Activated CD8-positive, alpha-beta memory T cell treated with anti-CD3 and anti-CD28 coated beads for 4 hours (primary cell): ENCODE measurements around the gene ALPG.
"Not testable (repeated sequence)": the region's sequence is repeated elsewhere in the genome, so short reads cannot be mapped to it uniquely, and the experiment has no call there.

Experiments
- DNase-seq, 2 donors: peaks; one replicate each; pipeline ENCODE4 v3.0.0-alpha.2; 2020; ENCODE audit warnings: low read depth in 2 of 2

ALPG gene

GRCh38 chr2:232376713-232377112, 29.9 kb upstream of the ALPG start:
- no peak for DNase-seq

- DNase-seq = no peak
Observed at GRCh38 chr2:232377319-232377718, 29.3 kb upstream of the ALPG start.

DNA sequence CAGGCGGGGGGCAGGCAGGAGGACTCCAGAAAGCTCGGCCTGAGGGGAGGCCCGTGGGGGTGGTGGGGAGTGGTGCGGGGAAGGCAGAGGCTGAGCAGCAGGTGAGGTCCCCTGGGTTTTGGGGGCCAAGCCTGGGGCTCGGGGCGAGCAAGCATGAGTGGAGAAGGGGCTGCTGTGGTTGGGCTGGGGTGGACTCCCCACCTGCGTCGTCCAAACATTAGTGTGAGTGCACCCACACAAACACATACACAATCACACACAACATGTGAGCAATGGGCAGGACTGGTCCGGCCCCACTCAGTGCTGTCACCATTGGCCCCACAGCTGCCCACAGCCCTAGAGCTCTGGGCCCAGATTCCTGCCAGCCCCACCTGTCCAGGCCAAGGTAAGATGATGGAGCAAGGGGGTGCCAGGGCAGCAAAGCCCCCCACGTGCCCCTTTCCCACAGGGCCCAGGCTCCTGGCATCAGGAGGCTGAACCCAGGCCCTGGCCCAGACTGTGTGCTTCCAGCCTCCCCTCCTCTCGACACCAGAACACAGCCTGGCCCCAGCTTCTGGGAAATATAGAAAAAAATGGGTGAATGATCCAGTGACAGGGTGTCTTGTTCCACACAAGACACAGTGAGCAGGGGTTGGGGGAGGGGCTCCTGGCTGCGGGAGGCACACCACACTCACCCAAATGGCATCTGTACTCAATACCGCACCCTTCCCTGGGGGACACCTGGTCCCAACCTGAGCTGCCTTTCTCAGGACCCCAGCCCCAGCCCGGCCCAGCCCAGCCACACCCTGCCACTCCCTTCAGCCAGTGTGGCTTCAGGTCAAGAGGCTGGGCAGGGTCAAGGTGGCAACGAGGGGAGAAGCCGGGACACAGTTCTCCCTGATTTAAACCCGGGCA, 28.6 kb upstream of the ALPG start:
- no peak for DNase-seq

DNA sequence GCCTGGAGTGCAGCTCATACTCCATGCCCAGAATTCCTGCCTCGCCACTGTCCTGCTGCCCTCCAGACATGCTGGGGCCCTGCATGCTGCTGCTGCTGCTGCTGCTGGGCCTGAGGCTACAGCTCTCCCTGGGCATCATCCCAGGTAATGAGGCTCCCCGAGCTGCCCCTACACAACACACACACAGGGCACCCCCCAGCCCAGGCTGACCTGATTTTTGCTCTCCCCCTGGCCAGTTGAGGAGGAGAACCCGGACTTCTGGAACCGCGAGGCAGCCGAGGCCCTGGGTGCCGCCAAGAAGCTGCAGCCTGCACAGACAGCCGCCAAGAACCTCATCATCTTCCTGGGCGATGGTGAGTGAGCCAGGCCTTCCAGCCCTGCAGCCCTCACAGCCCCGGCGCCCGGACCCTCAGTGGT, 27.9 kb upstream of the ALPG start, which contains the start of gene ALPP:
Gene ALPP, plus strand, starts transcription at position 17 of the 417 bp plus-strand sequence. Its CDS starts 52 bp downstream, at position 69.
- DNase-seq = not testable (repeated sequence)

DNA sequence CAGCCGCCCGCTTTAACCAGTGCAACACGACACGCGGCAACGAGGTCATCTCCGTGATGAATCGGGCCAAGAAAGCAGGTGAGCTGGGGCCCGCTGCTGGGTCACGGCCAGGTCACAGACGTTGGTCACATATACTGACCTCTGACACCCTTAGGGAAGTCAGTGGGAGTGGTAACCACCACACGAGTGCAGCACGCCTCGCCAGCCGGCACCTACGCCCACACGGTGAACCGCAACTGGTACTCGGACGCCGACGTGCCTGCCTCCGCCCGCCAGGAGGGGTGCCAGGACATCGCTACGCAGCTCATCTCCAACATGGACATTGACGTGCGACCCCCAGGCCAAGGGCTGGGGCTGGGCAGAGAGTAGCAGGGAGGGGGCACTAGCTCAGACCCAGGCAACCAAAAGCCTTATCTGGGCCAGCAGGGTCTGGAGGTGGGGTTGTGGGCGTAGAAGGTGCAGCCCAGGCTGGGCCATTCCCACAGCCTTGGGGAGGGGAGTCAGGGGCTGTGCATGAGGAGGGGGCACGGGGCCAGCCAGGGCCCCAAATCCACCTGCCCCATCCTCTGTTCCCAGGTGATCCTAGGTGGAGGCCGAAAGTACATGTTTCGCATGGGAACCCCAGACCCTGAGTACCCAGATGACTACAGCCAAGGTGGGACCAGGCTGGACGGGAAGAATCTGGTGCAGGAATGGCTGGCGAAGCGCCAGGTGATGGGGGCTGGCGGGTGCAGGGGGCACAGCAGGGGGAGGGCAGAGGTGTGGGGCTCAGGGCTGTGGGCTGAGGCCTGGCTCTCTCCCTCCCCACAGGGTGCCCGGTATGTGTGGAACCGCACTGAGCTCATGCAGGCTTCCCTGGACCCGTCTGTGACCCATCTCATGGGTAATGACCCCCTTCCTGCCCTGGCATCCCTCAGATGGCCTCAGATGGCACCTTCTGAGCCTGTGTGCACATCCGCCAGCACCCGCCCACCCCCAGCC, 26.7 kb upstream of the ALPG start:
- DNase-seq = not testable (repeated sequence)

DNA sequence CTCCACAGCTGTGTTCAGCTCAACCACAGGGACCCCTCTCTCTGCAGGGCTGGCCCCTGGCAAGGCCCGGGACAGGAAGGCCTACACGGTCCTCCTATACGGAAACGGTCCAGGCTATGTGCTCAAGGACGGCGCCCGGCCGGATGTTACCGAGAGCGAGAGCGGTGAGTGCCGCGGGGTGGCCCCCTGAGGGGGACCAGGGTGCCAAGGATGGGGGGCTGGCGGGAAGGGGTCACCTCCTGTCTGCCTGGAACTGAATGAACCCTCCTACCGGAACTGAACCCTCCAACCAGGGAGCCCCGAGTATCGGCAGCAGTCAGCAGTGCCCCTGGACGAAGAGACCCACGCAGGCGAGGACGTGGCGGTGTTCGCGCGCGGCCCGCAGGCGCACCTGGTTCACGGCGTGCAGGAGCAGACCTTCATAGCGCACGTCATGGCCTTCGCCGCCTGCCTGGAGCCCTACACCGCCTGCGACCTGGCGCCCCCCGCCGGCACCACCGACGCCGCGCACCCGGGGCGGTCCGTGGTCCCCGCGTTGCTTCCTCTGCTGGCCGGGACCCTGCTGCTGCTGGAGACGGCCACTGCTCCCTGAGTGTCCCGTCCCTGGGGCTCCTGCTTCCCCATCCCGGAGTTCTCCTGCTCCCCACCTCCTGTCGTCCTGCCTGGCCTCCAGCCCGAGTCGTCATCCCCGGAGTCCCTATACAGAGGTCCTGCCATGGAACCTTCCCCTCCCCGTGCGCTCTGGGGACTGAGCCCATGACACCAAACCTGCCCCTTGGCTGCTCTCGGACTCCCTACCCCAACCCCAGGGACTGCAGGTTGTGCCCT, 25.2 kb upstream of the ALPG start:
- DNase-seq = not testable (repeated sequence)

GRCh38 chr2:232382331-232383225, 24.1 kb upstream of the ALPG start:
- no peak for DNase-seq

- DNase-seq = no peak
Observed at GRCh38 chr2:232384466-232384865, 22.2 kb upstream of the ALPG start.

- DNase-seq = not testable (repeated sequence)
Observed at GRCh38 chr2:232385058-232385457, 21.6 kb upstream of the ALPG start.

DNA sequence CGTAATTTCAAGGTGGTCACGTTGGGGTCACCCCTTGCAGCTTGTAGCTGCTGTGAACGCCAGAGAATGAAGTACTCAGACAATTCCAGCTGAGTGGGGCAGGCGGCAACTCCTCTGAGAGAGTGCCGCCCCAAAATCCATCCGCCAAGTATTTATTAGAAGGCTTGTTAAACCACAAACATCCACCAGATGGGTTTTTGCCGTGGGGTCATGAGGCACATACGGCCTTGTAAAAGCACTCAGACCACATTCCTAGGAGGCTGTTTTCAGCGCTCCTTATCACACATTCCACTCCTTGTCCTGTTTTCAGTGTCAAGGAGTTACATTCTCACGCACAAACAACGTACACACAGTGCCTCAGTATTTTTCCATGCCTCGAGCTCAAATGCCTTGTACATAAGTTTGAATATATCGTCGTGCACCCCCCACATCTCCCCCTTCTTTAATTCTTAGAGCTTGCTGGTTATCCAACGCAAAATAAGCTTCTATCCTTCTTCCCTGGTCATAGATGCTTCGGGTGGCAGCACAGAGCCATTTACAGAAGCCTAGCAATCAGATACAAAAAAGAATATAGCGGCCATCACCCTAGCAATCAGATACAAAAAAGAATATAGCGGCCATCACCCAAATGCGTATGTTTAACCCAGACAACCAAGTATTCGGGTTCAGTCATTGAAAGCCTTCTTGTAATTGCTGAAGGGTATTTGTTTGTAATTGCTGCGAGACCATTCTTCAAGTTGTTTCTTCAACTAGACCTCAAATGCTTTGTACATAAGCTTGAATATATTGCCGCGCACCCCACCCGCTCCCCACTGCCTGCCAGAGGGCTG, 20.8 kb upstream of the ALPG start:
- no peak for DNase-seq

GRCh38 chr2:232386490-232386739, 20.2 kb upstream of the ALPG start:
- no peak for DNase-seq

- no peak for DNase-seq
Observed at GRCh38 chr2:232386740-232387450, 19.7 kb upstream of the ALPG start.

- no peak for DNase-seq
Observed at GRCh38 chr2:232387451-232388171, 19.0 kb upstream of the ALPG start.

GRCh38 chr2:232388324-232388891, 18.2 kb upstream of the ALPG start:
- no peak for DNase-seq

- DNase-seq = no peak
Observed at GRCh38 chr2:232389327-232389726, 17.3 kb upstream of the ALPG start.

- DNase-seq = no peak
Observed at GRCh38 chr2:232390661-232391060, 16.0 kb upstream of the ALPG start.

DNA sequence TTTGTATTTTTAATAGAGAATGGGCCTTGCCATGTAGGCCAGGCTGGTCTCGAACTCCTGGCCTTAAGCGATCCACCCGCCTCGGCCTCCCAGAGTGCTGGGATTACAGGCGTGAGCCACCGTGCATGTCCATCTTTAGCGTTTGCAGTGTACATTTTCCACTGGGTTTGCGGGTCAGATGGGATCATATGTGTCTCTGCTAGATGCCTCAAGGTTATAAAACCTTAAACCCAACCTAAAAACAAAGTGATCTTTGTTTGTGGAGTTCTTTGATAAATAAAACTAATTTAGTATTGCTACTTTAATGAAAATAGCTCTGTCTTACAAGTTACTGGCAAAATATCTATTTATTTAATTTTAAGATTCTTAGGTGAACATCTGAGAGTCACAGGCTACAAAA, 13.1 kb upstream of the ALPG start:
- no peak for DNase-seq

DNA sequence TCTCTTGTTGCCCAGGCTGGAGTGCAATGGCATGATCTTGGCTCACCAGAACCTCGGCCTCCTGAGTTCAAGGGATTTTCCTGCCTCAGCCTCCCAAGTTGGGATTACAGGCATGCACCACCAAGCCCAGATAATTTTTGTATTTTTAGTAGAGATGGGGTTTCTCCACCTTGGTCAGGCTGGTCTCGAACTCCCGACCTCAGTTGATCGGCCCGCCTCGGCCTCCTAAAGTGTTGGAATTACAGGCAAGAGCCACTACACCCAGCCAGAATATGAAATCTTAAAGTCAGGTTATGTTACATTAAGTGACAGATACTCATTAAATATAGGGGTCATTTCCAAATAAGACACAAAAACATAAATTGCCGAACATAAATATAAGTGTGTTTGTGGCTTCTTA, 12.2 kb upstream of the ALPG start:
- not testable (repeated sequence) for DNase-seq
